ENCODE data around the gene NOX1.

NOX1 gene

DNA sequence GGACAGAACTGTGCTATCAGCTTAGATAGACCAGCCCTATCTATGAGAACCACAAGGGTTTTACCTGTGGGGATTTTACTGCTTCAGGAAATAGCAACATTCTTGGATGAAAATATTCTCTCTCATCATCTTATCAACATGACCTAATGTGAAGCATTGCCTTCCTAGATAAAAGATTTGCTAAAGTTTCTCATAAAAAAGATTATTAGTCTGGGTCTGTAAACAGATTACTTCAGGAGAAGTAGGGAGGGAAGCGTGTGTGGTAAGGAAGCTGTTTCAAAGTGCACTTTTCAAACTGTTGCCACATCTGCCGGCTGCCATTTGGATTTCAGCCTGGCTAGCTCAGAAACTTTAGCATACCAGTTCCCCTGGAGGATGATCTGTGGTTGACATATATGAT is at the start of gene NOX1:
Gene NOX1, minus strand, starts transcription at position 35 of the 400 bp plus-strand sequence. CDS start 220 bp downstream, outside the sequence.
- Mint-ChIP-seq H3K27ac (no peak within 1 kb of the TSS), H3K4me3 (no peak within 1 kb of the TSS), H3K4me1 (no peaks in the 10 kb centered on the region), H3K27me3 (peaks cover 8% of the 10 kb centered on the region), H3K9me3 (no peaks in the 10 kb centered on the region)
- no peak for DNase-seq
- no peak for ATAC-seq

DNA sequence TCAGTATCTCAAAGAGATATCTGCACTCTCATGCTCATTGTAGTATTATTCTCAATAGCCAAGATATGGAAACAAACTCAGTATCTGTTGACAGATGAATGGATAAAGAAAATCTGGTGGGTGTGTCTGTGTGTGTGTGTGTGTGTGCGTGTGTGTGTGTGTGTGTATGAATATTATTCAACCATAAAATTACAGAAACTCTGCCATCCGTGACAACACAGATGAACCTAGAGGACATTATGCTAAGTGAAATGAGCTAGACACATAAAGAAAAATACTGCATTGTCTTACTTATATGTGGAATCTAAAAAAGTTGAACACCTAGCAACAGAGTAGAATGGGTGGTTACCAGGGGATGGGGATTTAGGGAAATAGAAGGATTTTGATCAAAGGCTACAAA is 41.4 kb upstream of the NOX1 start:
- Mint-ChIP-seq H3K27ac (no peak overlapping the region), H3K9me3 (no peaks in the 10 kb centered on the region), H3K4me3 (no peak overlapping the region), H3K4me1 (no peaks in the 10 kb centered on the region), H3K27me3 (no peaks in the 10 kb centered on the region)
- DNase-seq (no peak), ATAC-seq (no peak)

DNA sequence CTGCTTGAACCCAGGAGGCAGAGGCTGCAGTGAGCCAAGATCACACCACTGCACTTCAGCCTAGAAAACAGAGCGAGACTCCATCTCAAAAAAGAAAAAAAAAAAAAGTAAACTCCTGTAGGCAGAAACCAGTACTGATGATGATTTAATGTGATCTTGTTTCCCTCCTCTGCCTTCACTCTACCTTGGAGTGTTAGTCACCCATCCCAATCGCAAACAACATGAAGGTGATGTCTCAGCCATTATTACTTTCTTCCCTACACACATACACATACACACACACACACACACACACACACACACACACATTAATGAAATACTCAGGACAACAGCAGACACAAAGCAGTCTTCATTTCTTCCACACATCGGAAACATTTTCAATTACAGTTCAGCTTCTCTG is 39.0 kb upstream of the NOX1 start:
- Mint-ChIP-seq H3K27ac (no peak overlapping the region), H3K9me3 (no peaks in the 10 kb centered on the region), H3K4me3 (no peak overlapping the region), H3K4me1 (no peaks in the 10 kb centered on the region), H3K27me3 (no peaks in the 10 kb centered on the region)
- DNase-seq (no peak), ATAC-seq (no peak)

DNA sequence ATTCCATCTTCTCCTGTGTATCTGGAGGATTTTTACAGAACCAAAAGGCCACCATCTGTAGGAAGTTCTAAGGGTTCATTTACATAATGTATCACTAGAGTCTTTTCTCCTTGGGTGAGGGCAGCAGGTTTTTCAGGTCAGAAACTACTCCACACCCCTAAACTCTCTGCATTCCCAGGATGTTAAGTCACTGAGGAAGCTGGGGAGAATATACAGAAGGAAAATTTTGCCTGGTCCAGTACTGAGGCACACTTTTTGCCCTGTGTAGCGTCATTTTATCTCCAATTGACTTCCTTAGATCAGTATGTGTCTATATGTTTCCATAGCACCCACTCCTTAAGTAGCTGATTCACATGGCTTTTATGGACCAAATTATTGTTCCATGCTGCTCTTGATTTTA is 37.6 kb upstream of the NOX1 start:
- Mint-ChIP-seq H3K4me3 (no peak overlapping the region), H3K4me1 (no peaks in the 10 kb centered on the region), H3K27ac (no peak overlapping the region), H3K9me3 (no peaks in the 10 kb centered on the region), H3K27me3 (no peaks in the 10 kb centered on the region)
- no peak for ATAC-seq
- DNase-seq: no peak

DNA sequence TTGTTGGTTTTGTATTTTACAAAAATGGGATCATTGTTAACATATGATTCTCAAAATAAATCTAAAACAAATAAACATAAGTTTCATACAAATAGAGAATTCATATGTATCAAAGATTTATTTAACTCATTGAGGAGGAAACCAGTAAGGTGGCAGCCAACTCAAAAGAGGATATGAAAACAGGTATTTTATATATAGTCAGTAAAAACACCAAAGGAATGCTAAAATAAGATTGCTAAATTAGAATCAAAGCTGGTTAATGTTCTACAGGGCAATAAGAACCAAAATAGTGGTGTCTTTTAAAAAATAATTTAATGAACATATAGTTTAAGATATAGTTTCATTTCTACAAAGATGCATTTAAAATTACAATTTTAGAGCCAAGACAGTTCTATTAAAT is 31.5 kb upstream of the NOX1 start:
- no peaks in the 10 kb centered on the region for H3K9me3 Mint-ChIP-seq

DNA sequence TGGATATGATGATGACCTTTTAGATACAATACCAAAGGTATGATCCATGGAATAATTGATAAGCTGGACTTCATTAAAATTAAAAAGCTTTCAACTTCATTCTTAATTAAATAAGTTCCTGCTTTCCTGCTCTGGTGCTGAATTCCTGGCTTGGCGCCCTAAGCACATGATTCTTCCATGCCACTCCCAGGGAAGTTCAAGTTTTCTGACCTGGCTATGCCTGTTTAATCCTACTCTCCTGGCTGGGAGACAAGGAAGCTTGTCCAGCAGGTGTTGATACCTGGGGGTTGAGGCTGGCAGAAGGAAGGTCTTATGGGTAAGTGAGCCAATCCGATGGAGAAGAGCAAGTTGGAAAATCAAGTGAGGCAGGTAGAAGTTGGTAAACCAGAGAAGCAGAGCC is 30.3 kb upstream of the NOX1 start:
- ATAC-seq (no peak), DNase-seq (no peak)
- H3K27me3 Mint-ChIP-seq: no peaks in the 10 kb centered on the region
- H3K27ac Mint-ChIP-seq: no peak overlapping the region
- no peak overlapping the region for H3K4me3 Mint-ChIP-seq
- H3K4me1 Mint-ChIP-seq: no peaks in the 10 kb centered on the region
- no peaks in the 10 kb centered on the region for H3K9me3 Mint-ChIP-seq

More for the DNA sequence above, 31.5 kb upstream of the NOX1 start:
- ATAC-seq (no peak), DNase-seq (no peak)
- H3K4me1 Mint-ChIP-seq: no peaks in the 10 kb centered on the region
- H3K27me3 Mint-ChIP-seq: no peaks in the 10 kb centered on the region
- no peak overlapping the region for H3K27ac Mint-ChIP-seq
- H3K4me3 Mint-ChIP-seq: no peak overlapping the region

DNA sequence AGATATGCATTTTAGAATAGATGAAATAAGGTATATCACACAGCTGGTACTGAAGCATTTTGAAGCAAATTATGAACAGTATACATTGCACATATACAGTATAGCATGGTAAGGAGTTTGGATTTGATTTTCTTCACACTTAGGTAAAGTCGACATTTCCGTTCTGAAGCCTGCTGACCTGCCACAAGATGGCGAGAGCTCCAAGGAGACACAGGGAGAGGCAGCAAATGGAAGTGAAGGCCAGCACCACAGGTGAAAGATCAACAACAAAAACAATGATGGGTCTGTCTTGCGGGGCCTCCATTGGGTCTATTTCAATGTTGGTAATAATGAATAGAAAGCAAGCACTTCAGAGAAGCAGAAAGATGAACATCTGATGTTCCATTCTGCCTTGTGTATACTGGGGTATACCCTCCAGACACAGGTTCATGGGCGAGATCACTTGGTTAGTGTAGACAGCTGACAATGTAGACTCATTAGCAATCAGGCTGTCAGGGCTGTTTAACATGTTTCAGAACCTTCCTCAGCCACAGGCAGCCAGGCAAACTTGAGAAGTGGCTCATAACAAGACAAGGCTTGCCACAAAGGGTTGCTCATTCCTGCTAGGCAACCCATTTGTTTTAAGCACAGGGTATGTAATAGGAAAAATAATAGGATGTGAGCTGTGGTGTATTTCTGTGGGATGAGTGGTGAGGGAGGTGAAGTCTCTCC is 21.4 kb upstream of the NOX1 start:
- H3K4me3 Mint-ChIP-seq: no peak overlapping the region
- no peak overlapping the region for H3K27ac Mint-ChIP-seq
- H3K9me3 Mint-ChIP-seq: no peaks in the 10 kb centered on the region
- peak; percentile 7 to 20 for DNase-seq
- no peaks in the 10 kb centered on the region for H3K27me3 Mint-ChIP-seq
- peak; percentile 53 for ATAC-seq
- H3K4me1 Mint-ChIP-seq: no peaks in the 10 kb centered on the region

DNA sequence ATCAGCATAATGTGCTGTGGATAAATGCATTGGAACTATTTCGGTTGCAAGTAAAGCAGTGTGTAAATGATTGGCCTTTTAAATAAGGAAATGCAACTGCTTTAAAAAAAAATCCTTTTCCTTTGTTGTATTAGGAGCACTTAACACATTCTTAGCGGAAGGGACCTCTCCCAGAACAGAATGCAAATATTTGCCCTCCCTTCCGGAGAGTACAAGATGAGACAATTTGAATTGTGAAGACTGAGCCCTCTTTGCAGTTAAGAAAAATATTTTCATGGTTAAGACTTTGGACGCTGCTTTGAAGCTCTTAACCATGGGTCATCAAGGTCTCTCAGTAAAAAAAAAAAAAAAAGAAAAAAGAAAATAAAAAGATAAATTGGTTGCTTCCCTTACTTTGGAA is 9.5 kb upstream of the NOX1 start:
- H3K4me3 Mint-ChIP-seq: no peak overlapping the region
- ATAC-seq: no peak
- no peaks in the 10 kb centered on the region for H3K27me3 Mint-ChIP-seq
- H3K9me3 Mint-ChIP-seq: no peaks in the 10 kb centered on the region
- peaks cover 5% of the 10 kb centered on the region for H3K4me1 Mint-ChIP-seq
- no peak overlapping the region for H3K27ac Mint-ChIP-seq
- no peak for DNase-seq

DNA sequence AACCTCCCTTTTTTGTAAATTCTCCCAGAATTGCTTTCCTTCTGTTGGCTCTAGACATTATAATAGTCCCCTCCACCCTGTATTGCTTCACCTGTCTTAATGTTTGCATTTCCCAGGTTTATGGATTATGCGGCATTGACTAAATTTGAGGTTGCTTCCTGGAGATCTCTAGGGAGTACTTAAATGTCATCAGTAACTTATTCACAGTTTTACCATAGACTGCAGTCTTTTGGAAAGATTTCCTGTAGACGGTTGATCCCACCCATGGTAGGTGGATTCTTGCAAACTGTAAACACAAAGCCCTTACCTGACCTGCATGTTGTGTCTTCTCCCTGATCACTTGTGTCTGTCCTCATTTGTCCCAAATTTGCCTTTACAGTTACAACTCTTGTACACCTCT is 6.2 kb upstream of the NOX1 start:
- H3K9me3 Mint-ChIP-seq: no peaks in the 10 kb centered on the region

DNA sequence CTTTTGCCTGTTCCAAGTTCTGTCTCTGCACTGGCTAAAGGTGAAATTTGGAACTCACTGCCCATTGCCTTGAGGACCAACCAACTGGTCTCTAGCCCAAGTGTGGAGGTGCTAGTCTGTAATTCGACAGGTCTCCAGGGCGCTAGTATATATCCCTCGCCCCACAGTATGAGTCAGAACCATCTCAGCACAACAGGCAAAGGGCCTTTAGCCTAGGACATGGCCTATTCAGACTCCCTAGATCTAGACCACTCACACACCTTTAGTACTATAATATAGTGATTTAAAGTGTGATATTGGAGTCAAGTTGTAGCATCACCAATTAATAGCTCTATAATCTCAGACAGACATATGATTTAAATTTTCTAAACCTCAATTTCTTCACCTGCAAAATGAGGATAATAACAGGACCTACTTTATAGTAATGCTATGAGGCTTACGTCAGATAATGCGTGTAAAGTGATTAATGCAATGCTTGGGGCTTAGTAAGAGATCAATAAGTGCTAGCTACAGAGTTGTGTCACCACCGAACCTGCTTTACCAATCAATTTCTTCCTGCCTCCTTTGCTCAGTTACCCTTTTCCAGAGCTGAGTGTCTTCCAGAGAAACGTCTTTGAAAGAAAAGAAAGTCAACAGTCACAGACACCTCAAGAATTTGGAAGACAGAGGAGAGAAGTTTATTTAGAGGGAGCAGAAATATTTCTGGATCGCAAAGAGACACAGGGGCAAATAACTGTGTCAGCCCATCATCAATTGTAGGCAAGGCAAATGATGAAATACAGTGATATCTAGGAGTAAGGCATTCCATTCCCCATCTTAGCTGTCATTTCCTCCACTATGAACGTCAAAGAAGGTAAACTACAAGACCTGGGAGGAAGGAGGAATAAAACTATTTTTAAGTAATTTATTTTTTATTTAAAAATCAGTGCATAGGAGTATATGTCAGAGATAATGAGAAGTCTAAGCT is 2.3 kb downstream of the NOX1 start:
- H3K27ac Mint-ChIP-seq: no peak overlapping the region
- H3K4me1 Mint-ChIP-seq: no peaks in the 10 kb centered on the region
- no peak overlapping the region for H3K4me3 Mint-ChIP-seq
- no peaks in the 10 kb centered on the region for H3K9me3 Mint-ChIP-seq
- ATAC-seq: no peak
- no peak for DNase-seq
- peaks cover 8% of the 10 kb centered on the region for H3K27me3 Mint-ChIP-seq

More for the DNA sequence above, 6.2 kb upstream of the NOX1 start:
- no peak overlapping the region for H3K27ac Mint-ChIP-seq
- ATAC-seq (no peak), DNase-seq (no peak)
- H3K4me3 Mint-ChIP-seq: no peak overlapping the region
- no peaks in the 10 kb centered on the region for H3K27me3 Mint-ChIP-seq
- peaks cover 5% of the 10 kb centered on the region for H3K4me1 Mint-ChIP-seq

DNA sequence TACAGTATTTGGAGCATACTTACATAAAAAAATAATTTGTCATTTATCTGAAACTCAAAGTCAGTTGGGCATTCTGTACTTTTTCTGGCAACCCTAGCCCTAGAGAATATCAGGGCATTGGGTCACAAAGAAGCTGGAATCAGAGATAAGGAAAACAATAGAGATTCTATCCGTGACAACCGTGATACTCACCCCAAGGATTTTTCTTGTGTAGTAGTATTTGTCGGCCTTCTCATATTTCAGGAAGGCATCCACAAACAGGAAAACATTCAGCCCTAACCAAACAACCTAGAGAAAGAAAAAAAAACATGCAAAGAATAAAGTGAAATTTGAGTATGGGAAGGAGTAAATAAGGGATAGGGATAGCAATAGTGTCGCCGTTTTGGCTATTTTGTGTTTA is 3.6 kb downstream of the NOX1 start:
- H3K9me3 Mint-ChIP-seq: no peaks in the 10 kb centered on the region
- no peak for ATAC-seq
- no peaks in the 10 kb centered on the region for H3K4me1 Mint-ChIP-seq
- peaks cover 8% of the 10 kb centered on the region for H3K27me3 Mint-ChIP-seq
- no peak for DNase-seq
- no peak overlapping the region for H3K27ac Mint-ChIP-seq
- no peak overlapping the region for H3K4me3 Mint-ChIP-seq

DNA sequence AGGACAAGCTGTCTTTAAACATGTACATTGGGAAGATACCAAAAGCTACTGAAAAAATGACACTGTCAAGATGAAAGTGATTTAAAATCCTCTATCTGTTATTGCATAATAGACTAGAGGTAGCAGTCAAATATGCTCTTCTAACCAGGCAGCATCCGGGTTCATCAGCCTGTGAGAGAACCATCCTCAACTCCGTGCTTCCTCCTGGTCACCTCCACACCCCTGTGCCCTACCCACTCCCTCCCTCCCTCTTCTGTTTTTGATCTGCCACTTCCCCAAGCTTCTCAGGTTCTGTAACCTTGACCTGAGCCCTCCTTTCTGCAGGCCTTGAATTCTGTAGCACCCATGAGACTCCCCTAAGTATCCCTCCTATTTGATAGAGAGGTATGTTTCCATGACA is 5.9 kb downstream of the NOX1 start:
- Mint-ChIP-seq H3K27ac (no peak overlapping the region), H3K9me3 (no peaks in the 10 kb centered on the region), H3K27me3 (peaks cover 7% of the 10 kb centered on the region), H3K4me1 (no peaks in the 10 kb centered on the region), H3K4me3 (no peak overlapping the region)
- ATAC-seq: no peak
- no peak for DNase-seq

DNA sequence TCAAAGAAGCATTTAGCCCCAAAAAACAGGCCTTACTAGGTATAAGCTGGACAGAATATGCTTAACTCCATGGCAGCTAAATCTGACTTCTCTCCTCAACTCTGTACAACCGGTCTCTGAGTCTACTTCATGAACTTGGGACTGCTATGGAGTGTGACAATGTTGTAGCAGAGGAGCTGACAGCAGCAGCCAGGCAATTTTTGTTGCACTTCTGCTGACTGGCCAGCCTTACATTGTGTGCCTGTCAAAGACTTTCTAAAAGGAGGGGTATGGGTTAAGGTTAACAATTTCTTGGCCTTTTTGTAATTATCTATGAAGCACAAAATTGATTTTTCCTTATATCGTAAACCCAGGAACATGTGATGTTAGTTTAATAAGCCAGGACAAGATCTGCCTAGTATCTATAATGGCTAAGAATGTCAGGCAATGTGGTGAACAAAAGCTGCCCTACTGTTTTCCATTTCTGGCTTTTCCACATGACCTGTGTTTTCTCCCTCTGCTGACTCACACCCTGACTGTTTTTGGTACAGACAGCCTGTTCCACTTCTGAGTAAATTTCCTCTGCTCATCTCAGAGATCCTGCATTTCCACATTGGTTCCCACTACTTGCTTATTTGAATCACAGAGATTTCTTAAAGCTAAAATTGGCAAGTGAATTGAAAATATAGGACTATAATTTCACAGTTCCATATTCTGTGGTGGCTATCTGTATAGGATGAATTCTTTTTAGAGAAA is 9.3 kb downstream of the NOX1 start:
- no peaks in the 10 kb centered on the region for H3K4me1 Mint-ChIP-seq
- DNase-seq (no peak), ATAC-seq (no peak)
- H3K4me3 Mint-ChIP-seq: no peak overlapping the region
- H3K27me3 Mint-ChIP-seq: no peaks in the 10 kb centered on the region
- H3K27ac Mint-ChIP-seq: no peak overlapping the region
- no peaks in the 10 kb centered on the region for H3K9me3 Mint-ChIP-seq

DNA sequence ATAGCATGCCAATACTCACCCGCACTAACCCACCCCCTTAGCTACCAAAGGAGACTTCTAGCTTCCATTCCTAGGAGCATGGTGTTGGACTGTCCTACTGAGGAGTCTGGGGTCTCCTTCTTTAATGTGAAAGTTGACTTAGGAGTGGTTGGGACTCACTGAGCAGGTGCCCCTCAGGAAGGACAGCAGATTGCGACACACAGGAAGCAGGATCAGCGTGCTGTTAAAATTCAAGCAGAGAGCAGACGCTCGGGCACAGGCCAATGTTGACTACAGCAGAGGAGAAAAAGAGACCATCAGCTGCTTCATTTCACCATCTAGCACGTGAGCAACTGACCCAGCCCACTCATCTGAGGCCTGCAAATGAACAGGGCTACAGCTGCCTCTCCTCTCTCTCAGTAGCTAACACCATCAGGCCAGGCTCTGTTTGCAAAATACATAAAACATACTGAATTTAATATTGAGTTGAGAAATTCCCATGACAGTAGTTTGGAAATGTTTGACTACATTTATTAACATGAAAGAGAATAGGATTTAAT is 10.8 kb downstream of the NOX1 start:
- no peak overlapping the region for H3K4me3 Mint-ChIP-seq
- H3K27ac Mint-ChIP-seq: no peak overlapping the region
- no peaks in the 10 kb centered on the region for H3K9me3 Mint-ChIP-seq
- DNase-seq (no peak), ATAC-seq (no peak)
- H3K4me1 Mint-ChIP-seq: no peaks in the 10 kb centered on the region
- no peaks in the 10 kb centered on the region for H3K27me3 Mint-ChIP-seq

DNA sequence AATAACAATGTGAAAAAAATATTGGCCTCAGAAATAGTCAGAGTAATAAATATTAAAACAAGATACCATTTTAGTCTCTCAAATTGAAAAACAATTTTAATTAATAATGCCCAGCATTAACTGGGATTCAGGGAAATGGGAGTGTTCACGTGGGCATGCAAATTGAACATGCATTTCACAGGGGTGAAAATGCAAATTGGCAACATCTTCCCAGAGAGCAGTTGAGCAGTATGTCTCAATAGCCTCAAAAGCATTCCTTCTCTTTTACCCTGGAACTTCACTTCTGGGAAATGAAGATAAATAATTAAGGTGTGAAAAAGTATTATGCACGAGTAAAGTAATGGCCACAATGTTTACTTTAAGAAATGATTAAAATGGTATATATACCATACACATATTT is 21.3 kb downstream of the NOX1 start:
- ATAC-seq (no peak), DNase-seq (no peak)
- Mint-ChIP-seq H3K27me3 (no peaks in the 10 kb centered on the region), H3K4me3 (no peak overlapping the region), H3K9me3 (no peaks in the 10 kb centered on the region), H3K4me1 (no peaks in the 10 kb centered on the region), H3K27ac (no peak overlapping the region)

Measured in stimulated activated naive CD8-positive, alpha-beta T cell treated with anti-CD3 and anti-CD28 coated beads, Interleukin-15, amount 100 ng/mL, for 72 hours (primary cell).